OCI-LY7 (cell line): ENCODE data around the gene EPHA6.

Source experiments
- CTCF ChIP-seq: fragments of 200-600 bp; sonication (generic); conservative IDR thresholded peaks from 2 replicates; pipeline ENCODE4 v1.5.1; 2014; ENCODE audit warnings: mild to moderate bottlenecking, antibody characterized with exemption, low read length, moderate library complexity, mixed read lengths
- EZH2phosphoT487 ChIP-seq: fragments of 200-600 bp; sonication (generic); IDR thresholded peaks from 2 replicates; pipeline ENCODE4 v1.6.1; 2018; ENCODE audit warnings: low read depth, borderline replicate concordance, mild to moderate bottlenecking, mixed run types, antibody characterized with exemption, low read length, moderate library complexity, mixed read lengths

GRCh38 chr3:97306226-97306625, 491.8 kb downstream of the EPHA6 start:
- TF ChIP-seq CTCF, result no peak
- no peak for TF ChIP-seq EZH2phosphoT487
